ENCODE data around the gene CHMP2B. TPM values are rescaled to one million over a fixed set of nuclear protein-coding genes. Genes with fewer than 3 reads are reported as not detected.

CHMP2B gene
- total and polyA plus RNA-seq, 2 of the 8 experiments (the other 6 are each of a cell fraction or from before 2014, with no cell fraction given): 14.0 to 56.5 TPM

GRCh38 chr3:87179642-87180041 lies 47.5 kb upstream of the CHMP2B start (continued):
- TF ChIP-seq CHD7 (IDR thresholded peaks at IDR 0.05; ENCODE audit: insufficient replicate concordance, low read length) (no peak), TAF1 (IDR thresholded peaks at IDR 0.05; ENCODE audit: low read depth, low read length) (no peak)

Data from H1 (cell line).